Astrocyte (in vitro differentiated cells and primary cell): ENCODE measurements around the gene PCDHGA10. TPM values are rescaled to one million over a fixed set of nuclear protein-coding genes. Genes with fewer than 3 reads are reported as not detected.
A peak's percentile ranks its signal among the peaks of the same experiment; 100 is the strongest.

Source experiments
- DNase-seq: peaks from one replicate; pipeline ENCODE4 v3.0.0-alpha.2; 2010; ENCODE audit warnings: low read depth
- FAIRE-seq: peaks from 2 replicates; lab custom pipeline; 2011; peaks lifted over from hg19 to GRCh38; lab: Jason Lieb, UNC
- H2AFZ ChIP-seq: 2 replicates; pipeline ENCODE4 v1.6.0; 2012; ENCODE audit warnings: low read depth, low read length, inconsistent platforms
- H3K27ac ChIP-seq: 2 replicates; pipeline ENCODE4 v1.5.1; 2011; ENCODE audit warnings: low read depth, low read length, inconsistent platforms
- H3K27me3 ChIP-seq: 2 replicates; pipeline ENCODE4 v1.6.0; 2011; ENCODE audit warnings: low read length, inconsistent platforms; ENCODE audit not compliant: insufficient read depth
- H3K36me3 ChIP-seq: 2 replicates; pipeline ENCODE4 v1.5.1; 2011; ENCODE audit warnings: low read length, inconsistent platforms; ENCODE audit not compliant: insufficient read depth
- H3K4me1 ChIP-seq: 2 replicates; pipeline ENCODE4 v1.5.1; 2011; ENCODE audit warnings: low read length, inconsistent platforms; ENCODE audit not compliant: insufficient read depth
- H3K4me2 ChIP-seq: 2 replicates; pipeline ENCODE4 v1.6.0; 2012; ENCODE audit warnings: low read length, inconsistent platforms
- H3K4me3 ChIP-seq: 2 replicates; pipeline ENCODE4 v1.5.1; 2011; ENCODE audit warnings: low read depth, mild to moderate bottlenecking, low read length, inconsistent platforms; ENCODE audit not compliant: insufficient read depth
- H3K79me2 ChIP-seq: 2 replicates; pipeline ENCODE4 v1.6.0; 2012; ENCODE audit warnings: mild to moderate bottlenecking, low read length, inconsistent platforms; ENCODE audit not compliant: insufficient read depth
- H3K9ac ChIP-seq: 2 replicates; pipeline ENCODE4 v1.6.0; 2012; ENCODE audit warnings: mild to moderate bottlenecking, low read length, inconsistent platforms
- H3K9me3 ChIP-seq: 2 replicates; pipeline ENCODE4 v1.5.1; 2012; ENCODE audit warnings: low read depth, mild to moderate bottlenecking, low read length, inconsistent platforms; ENCODE audit not compliant: insufficient read depth
- H4K20me1 ChIP-seq: 2 replicates; pipeline ENCODE4 v1.6.0; 2012; ENCODE audit warnings: low read length, inconsistent platforms; ENCODE audit not compliant: insufficient read depth
- H3K27ac Mint-ChIP-seq: one replicate; pipeline ENCODE4 v1.8.0; 2021; ENCODE audit warnings: mild to moderate bottlenecking, mixed read lengths; ENCODE audit not compliant: unreplicated experiment
- H3K27me3 Mint-ChIP-seq: one replicate; pipeline ENCODE4 v1.8.0; 2021; ENCODE audit warnings: low read depth, mixed read lengths; ENCODE audit not compliant: unreplicated experiment
- H3K36me3 Mint-ChIP-seq: one replicate; pipeline ENCODE4 v1.8.0; 2021; ENCODE audit warnings: low read depth, mixed read lengths; ENCODE audit not compliant: unreplicated experiment
- H3K4me1 Mint-ChIP-seq: one replicate; pipeline ENCODE4 v1.8.0; 2021; ENCODE audit warnings: low read depth, mixed read lengths; ENCODE audit not compliant: unreplicated experiment
- H3K4me3 Mint-ChIP-seq: one replicate; pipeline ENCODE4 v1.8.0; 2021; ENCODE audit warnings: mild to moderate bottlenecking, moderate library complexity, mixed read lengths; ENCODE audit not compliant: unreplicated experiment
- H3K9me3 Mint-ChIP-seq: one replicate; pipeline ENCODE4 v1.8.0; 2021; ENCODE audit warnings: mild to moderate bottlenecking, mixed read lengths; ENCODE audit not compliant: unreplicated experiment
- CTCF ChIP-seq: IDR thresholded peaks from 2 replicates; pipeline ENCODE4 v1.5.1; 2011; ENCODE audit warnings: low read depth, mild to moderate bottlenecking, inconsistent platforms, low read length, moderate library complexity; ENCODE audit not compliant: insufficient read depth
- EZH2 ChIP-seq: IDR thresholded peaks from 2 replicates; pipeline ENCODE4 v1.6.1; 2012; ENCODE audit warnings: mild to moderate bottlenecking, low read length, inconsistent platforms; ENCODE audit not compliant: insufficient read depth
- total RNA-seq: library from RNA; stranded (reverse); gene quantifications from 2 replicates; pipeline ENCODE4 v1.2.1, GENCODE V29; 2021

Gene PCDHGA10
- total RNA-seq, 1 donor from 2014 or later: 34.0 TPM

- H3K4me3 ChIP-seq: no peak overlapping the region
- TF ChIP-seq EZH2 (no peak), CTCF (no peak)
- DNase-seq (no peak), FAIRE-seq (no peak)
- Mint-ChIP-seq H3K9me3 (peaks cover 25% of the 10 kb centered on the region), H3K27ac (no peak overlapping the region), H3K27me3 (no peaks in the 10 kb centered on the region), H3K4me1 (no peaks in the 10 kb centered on the region), H3K4me3 (no peak overlapping the region), H3K36me3 (peaks cover 7% of the 10 kb centered on the region)
- H3K27me3 ChIP-seq: no peaks in the 10 kb centered on the region
- H2AFZ ChIP-seq: no peak overlapping the region
- no peak overlapping the region for H3K9ac ChIP-seq
- H3K4me1 ChIP-seq: no peaks in the 10 kb centered on the region
- no peaks in the 10 kb centered on the region for H3K79me2 ChIP-seq
- no peaks in the 10 kb centered on the region for H4K20me1 ChIP-seq
- no peaks in the 10 kb centered on the region for H3K36me3 ChIP-seq
- peaks cover 50% of the 10 kb centered on the region for H3K9me3 ChIP-seq
- no peak overlapping the region for H3K27ac ChIP-seq
- H3K4me2 ChIP-seq: no peak overlapping the region
These were observed 41.0 kb upstream of the PCDHGA10 start for GRCh38 chr5:141371572-141372475.

- TF ChIP-seq CTCF (peak; percentile 49), EZH2 (no peak)
- Mint-ChIP-seq H3K27ac (no peak within 1 kb of the TSS), H3K4me3 (no peak within 1 kb of the TSS), H3K4me1 (no peaks in the 10 kb centered on the region), H3K27me3 (no peaks in the 10 kb centered on the region), H3K9me3 (peaks cover 31% of the 10 kb centered on the region), H3K36me3 (peaks cover 7% of the 10 kb centered on the region)
- H3K4me1 ChIP-seq: no peaks in the 10 kb centered on the region
- FAIRE-seq (no peak), DNase-seq (peak; percentile 6)
- H3K79me2 ChIP-seq: no peaks in the 10 kb centered on the region
- H2AFZ ChIP-seq: peak within 1 kb of the TSS; percentile 76
- H3K27me3 ChIP-seq: no peaks in the 10 kb centered on the region
- H3K4me2 ChIP-seq: peak within 1 kb of the TSS; percentile 72
- H3K9me3 ChIP-seq: peaks cover 52% of the 10 kb centered on the region
- H3K27ac ChIP-seq: no peak within 1 kb of the TSS
- H3K4me3 ChIP-seq: peak within 1 kb of the TSS; percentile 49
- H4K20me1 ChIP-seq: no peaks in the 10 kb centered on the region
- H3K9ac ChIP-seq: peak within 1 kb of the TSS; percentile 22
- H3K36me3 ChIP-seq: no peaks in the 10 kb centered on the region
These were observed 39.0 kb upstream of the PCDHGA10 start, which contains the start of gene PCDHGA6 for GRCh38 chr5:141373673-141374317. Gene PCDHGA6, plus strand, starts transcription at chr5:141373891. Its CDS starts 193 bp downstream, at chr5:141374084.
